GM19023 (cell line): ENCODE results near the gene PCDHGA6.
"Not testable (repeated sequence)": the region's sequence is repeated elsewhere in the genome, so short reads cannot be mapped to it uniquely, and the experiment has no call there.

Experiments
- ATAC-seq: cut with Tn5 transposase; IDR thresholded peaks from one replicate; pipeline ENCODE4 v1.9.1; 2021; ENCODE audit warnings: mild to moderate bottlenecking, moderate library complexity; ENCODE audit not compliant: unreplicated experiment

Gene PCDHGA6

DNA sequence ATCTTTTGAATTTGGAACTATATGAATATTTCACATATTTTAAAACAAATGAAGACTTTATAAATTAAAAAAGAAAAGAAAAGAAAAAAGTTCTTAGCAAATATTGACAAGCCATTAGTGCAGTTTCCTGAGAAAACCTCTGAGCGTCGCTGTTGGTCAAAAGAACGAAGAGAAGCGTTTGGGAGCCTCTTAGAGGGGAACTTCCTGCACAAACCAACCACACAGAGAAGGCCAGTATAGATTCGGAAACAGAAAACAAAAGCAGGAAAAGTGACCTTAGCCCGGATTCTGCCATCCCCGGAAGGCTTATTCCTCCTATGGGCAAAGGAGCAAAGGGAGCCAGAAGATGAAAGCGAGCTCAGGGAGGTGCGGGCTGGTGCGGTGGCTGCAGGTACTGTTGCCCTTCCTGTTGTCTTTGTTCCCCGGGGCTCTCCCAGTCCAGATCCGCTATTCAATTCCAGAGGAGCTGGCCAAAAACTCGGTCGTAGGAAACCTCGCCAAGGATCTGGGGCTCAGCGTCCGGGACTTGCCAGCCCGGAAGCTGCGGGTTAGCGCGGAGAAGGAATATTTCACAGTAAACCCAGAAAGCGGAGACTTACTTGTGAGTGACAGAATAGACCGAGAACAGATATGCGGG is 13.8 kb upstream of the PCDHGA6 start, which contains the start of gene PCDHGB2:
TSS of gene PCDHGB2 (plus strand) at position 205 of the 637 bp plus-strand sequence. CDS start at position 347, 142 bp downstream.
- no peak for ATAC-seq

- ATAC-seq, result no peak
Observed at GRCh38 chr5:141360685-141361084, 13.0 kb upstream of the PCDHGA6 start.

GRCh38 chr5:141362719-141363118 is 11.0 kb upstream of the PCDHGA6 start:
- ATAC-seq, result no peak

DNA sequence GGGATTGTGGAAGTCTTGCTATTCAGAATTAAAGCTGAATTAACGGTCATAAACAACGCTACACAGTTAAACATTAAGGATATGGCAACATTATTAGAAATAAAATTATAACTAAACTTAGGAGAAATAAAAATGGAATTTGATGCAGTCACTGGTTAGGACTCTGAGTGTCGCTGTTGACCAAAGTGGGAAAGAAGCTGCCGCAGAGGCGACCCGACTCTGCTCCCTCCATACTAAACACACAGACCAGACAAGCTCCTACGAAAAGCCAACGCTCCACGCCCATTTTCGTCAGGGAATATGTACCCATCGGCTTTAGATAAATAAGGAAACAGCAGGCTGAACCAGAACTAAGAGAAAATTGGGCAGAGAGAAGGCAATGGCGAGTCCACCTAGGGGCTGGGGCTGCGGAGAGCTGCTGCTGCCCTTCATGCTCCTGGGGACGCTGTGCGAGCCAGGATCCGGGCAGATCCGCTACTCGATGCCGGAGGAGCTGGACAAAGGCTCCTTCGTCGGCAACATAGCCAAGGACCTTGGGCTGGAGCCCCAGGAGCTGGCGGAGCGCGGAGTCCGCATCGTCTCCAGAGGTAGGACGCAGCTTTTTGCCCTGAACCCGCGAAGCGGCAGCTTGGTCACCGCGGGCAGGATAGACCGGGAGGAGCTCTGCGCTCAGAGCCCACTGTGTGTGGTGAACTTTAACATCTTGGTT is 9.6 kb upstream of the PCDHGA6 start, which contains the start of gene PCDHGA5:
TSS of gene PCDHGA5 (plus strand) at position 211 of the 709 bp plus-strand sequence. CDS start at position 380, 169 bp downstream.
- ATAC-seq, result no peak

GRCh38 chr5:141366016-141366896 is 7.4 kb upstream of the PCDHGA6 start:
- no peak for ATAC-seq

GRCh38 chr5:141369994-141370848 is 3.5 kb upstream of the PCDHGA6 start, which contains the start of gene PCDHGB3:
Gene PCDHGB3 (plus strand): TSS chr5:141370242. CDS start chr5:141370395, 153 bp downstream.
- ATAC-seq, result peak; percentile 96

DNA sequence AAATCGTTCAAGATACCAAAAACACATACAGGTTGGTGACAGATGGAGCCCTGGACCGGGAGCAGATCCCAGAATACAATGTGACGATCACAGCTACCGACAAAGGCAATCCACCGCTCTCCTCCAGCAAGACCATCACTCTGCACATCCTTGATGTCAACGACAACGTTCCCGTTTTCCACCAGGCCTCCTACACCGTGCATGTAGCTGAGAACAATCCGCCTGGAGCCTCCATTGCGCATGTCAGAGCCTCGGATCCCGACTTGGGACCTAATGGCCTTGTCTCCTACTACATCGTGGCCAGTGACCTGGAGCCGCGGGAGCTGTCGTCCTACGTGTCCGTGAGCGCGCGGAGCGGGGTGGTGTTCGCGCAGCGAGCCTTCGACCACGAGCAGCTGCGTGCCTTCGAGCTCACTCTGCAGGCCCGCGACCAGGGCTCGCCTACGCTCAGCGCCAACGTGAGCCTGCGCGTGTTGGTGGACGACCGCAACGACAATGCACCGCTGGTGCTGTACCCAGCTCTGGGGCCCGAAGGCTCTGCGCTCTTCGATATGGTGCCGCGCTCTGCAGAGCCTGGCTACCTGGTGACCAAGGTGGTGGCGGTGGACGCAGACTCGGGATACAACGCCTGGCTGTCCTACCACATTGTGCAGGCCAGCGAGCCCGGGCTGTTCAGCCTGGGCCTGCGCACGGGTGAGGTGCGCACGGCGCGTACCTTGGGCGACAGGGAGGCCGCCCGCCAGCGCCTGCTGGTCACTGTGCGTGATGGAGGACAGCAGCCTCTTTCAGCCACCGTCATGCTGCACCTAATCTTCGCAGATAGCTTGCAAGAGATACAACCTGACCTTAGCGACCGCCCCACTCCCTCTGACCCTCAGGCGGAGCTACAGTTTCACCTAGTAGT is 1.9 kb upstream of the PCDHGA6 start:
- ATAC-seq, result no peak

DNA sequence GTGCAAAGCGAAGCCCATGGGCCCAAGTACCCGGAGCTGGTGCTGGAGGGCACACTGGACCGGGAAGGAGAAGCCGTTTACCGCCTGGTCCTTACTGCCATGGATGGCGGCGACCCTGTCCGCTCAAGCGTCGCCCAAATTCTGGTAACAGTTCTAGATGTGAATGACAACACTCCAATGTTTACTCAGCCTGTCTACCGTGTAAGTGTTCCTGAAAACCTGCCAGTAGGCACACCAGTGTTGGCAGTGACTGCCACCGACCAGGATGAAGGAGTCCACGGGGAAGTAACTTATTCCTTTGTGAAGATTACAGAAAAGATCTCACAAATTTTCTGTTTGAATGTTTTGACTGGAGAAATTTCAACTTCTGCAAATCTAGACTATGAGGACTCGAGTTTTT is 936 bp downstream of the PCDHGA6 start:
- no peak for ATAC-seq

DNA sequence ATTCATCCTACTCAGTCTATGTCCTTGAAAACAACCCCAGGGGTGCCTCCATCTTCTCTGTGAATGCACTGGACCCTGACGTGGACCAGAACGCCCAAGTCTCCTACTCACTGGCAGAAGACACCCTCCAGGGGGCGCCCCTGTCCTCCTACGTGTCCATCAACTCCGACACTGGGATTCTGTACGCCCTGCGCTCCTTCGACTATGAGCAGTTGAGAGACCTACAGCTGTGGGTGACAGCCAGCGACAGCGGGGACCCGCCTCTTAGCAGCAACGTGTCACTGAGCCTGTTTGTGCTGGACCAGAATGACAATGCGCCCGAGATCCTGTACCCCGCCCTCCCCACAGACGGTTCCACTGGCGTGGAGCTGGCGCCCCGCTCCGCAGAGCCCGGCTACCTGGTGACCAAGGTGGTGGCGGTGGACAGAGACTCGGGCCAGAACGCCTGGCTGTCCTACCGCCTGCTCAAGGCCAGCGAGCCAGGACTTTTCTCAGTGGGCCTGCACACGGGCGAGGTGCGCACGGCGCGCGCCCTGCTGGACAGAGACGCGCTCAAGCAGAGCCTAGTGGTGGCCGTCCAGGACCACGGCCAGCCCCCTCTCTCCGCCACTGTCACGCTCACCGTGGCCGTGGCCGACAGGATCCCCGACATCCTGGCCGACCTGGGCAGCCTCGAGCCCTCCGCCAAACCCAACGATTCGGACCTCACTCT is 1.9 kb downstream of the PCDHGA6 start:
- not testable (repeated sequence) for ATAC-seq

DNA sequence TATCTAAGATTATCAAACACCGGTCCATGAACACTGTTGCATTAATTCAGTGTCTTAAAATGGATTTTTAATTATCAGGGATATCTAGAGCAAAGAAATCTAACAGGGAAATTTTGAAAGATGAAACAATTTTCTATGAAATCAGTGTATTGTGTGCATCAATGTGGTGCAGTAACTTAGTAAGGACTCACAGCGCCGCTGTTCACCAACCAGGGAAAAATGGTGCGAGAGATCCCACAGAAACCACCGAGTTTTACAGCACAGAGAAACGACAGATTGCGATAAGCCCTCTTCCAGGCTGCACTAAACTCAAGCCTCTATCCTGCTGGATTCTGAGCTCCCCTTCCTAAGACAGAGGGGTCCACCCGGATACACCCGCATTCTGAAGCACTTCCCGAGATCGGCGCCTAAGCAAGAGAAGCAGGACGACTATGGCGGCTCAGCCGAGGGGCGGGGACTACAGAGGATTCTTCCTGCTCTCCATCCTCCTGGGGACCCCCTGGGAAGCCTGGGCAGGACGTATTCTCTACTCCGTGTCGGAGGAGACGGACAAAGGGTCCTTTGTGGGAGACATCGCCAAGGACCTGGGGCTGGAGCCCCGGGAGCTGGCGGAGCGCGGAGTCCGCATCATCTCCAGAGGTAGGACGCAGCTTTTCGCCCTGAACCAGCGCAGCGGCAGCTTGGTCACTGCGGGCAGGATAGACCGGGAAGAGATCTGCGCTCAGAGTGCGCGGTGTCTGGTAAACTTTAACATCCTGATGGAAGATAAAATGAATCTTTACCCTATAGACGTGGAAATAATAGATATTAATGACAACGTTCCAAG is 9.0 kb downstream of the PCDHGA6 start, which contains the start of gene PCDHGA7:
TSS of gene PCDHGA7 (plus strand) at position 274 of the 826 bp plus-strand sequence. CDS start at position 432, 158 bp downstream.
- no peak for ATAC-seq

DNA sequence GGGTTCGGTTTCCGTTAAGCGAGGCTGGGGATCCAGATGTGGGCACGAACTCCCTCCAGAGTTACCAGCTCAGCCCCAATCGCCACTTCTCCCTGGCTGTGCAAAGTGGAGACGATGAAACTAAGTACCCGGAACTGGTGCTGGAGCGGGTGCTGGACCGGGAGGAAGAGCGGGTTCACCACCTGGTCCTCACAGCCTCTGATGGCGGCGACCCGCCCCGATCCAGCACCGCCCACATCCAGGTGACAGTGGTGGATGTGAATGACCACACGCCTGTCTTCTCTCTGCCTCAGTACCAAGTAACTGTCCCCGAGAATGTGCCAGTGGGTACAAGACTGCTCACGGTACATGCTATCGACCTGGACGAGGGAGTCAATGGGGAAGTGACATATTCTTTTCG is 9.7 kb downstream of the PCDHGA6 start:
- no peak for ATAC-seq

GRCh38 chr5:141384471-141385267 is 11.0 kb downstream of the PCDHGA6 start:
- no peak for ATAC-seq

GRCh38 chr5:141387557-141388311 is 14.0 kb downstream of the PCDHGA6 start, which contains the start of gene PCDHGB4:
Gene PCDHGB4 (plus strand): TSS chr5:141387698. CDS start chr5:141387885, 187 bp downstream.
- peak; percentile 70 for ATAC-seq

- no peak for ATAC-seq
Observed at GRCh38 chr5:141388661-141389060, 15.0 kb downstream of the PCDHGA6 start.

GRCh38 chr5:141389153-141390042 is 15.7 kb downstream of the PCDHGA6 start:
- ATAC-seq, result no peak
